Body of pancreas (tissue), 4 donors: ENCODE results near the gene MOK.

Experiments used
- CTCF ChIP-seq, 7 experiments: fragments of 450-650 bp in 4 of 7; fragments of 200-600 bp in 3 of 7; sonication (generic) in 3 of 7; IDR thresholded peaks; one replicate each; pipeline ENCODE4 v1.5.1; 2016 to 2019; ENCODE audit warnings: antibody characterized with exemption in 7 of 7
- POLR2A ChIP-seq, 3 donors: fragments of 450-650 bp; IDR thresholded peaks; one replicate each; pipeline ENCODE4 v1.6.1; 2016; ENCODE audit warnings: antibody characterized with exemption in 3 of 3, mild to moderate bottlenecking in 2 of 3

GRCh38 chr14:102320033-102320660 is 15.2 kb upstream of the MOK start:
- TF ChIP-seq CTCF (IDR thresholded peaks at IDR 0.05) (no peak), POLR2A (IDR thresholded peaks at IDR 0.05) (peak in 1 of 3 donors; percentile 52)
